ENCODE measurements around the gene SLC25A43.
"Not testable (repeated sequence)": the region's sequence is repeated elsewhere in the genome, so short reads cannot be mapped to it uniquely, and the experiment has no call there.

The SLC25A43 gene

GRCh38 chrX:119398974-119399771, at the start of gene SLC25A43:
Gene SLC25A43 (plus strand): TSS chrX:119399336. CDS start chrX:119399404, 68 bp downstream.
- H3K4me3 ChIP-seq (ENCODE audit: low read depth in 1 of 2, low read length in 2 of 2) = peak within 1 kb of the TSS; percentile 31 to 65
- peaks cover 3 to 4% of the 10 kb centered on the region in 2 donors for H3K27me3 ChIP-seq (ENCODE audit: control insufficient read depth in 1 of 2, insufficient read depth in 2 of 2, low read length in 2 of 2)
- H3K36me3 ChIP-seq (ENCODE audit: insufficient read depth, low read length) = no peaks in the 10 kb centered on the region
- H3K9me3 ChIP-seq (ENCODE audit: low read length) = no peaks in the 10 kb centered on the region
- no peaks in the 10 kb centered on the region for H3K4me1 ChIP-seq (ENCODE audit: insufficient read depth, low read length)
- H3K9ac ChIP-seq (ENCODE audit: low read length) = peak within 1 kb of the TSS; percentile 37
- H3K27ac ChIP-seq (ENCODE audit: low read depth, low read length) = peak within 1 kb of the TSS; percentile 80

- Histone ChIP-seq H3K36me3 (ENCODE audit: insufficient read depth, low read length) (no peaks in the 10 kb centered on the region), H3K9ac (ENCODE audit: low read length) (no peak overlapping the region), H3K27ac (ENCODE audit: low read depth, low read length) (no peak overlapping the region), H3K4me3 (ENCODE audit: low read depth in 1 of 2, low read length in 2 of 2) (no peak overlapping the region), H3K27me3 (ENCODE audit: control insufficient read depth in 1 of 2, insufficient read depth in 2 of 2, low read length in 2 of 2) (peaks cover 0 to 5% of the 10 kb centered on the region in 2 donors), H3K4me1 (ENCODE audit: insufficient read depth, low read length) (no peaks in the 10 kb centered on the region), H3K9me3 (ENCODE audit: low read length) (no peaks in the 10 kb centered on the region)
These were observed 39.3 kb upstream of the SLC25A43 start for GRCh38 chrX:119359618-119360382.

GRCh38 chrX:119361451-119361850, 37.7 kb upstream of the SLC25A43 start:
- H3K27me3 ChIP-seq (ENCODE audit: control insufficient read depth in 1 of 2, insufficient read depth in 2 of 2, low read length in 2 of 2); H3K9me3 ChIP-seq (ENCODE audit: low read length); H3K4me1 ChIP-seq (ENCODE audit: insufficient read depth, low read length); H3K9ac ChIP-seq (ENCODE audit: low read length); H3K27ac ChIP-seq (ENCODE audit: low read depth, low read length); H3K4me3 ChIP-seq (ENCODE audit: low read depth in 1 of 2, low read length in 2 of 2); H3K36me3 ChIP-seq (ENCODE audit: insufficient read depth, low read length): not testable (repeated sequence)

- H3K27me3 ChIP-seq (ENCODE audit: control insufficient read depth in 1 of 2, insufficient read depth in 2 of 2, low read length in 2 of 2); H3K27ac ChIP-seq (ENCODE audit: low read depth, low read length); H3K9me3 ChIP-seq (ENCODE audit: low read length); H3K9ac ChIP-seq (ENCODE audit: low read length); H3K4me1 ChIP-seq (ENCODE audit: insufficient read depth, low read length); H3K36me3 ChIP-seq (ENCODE audit: insufficient read depth, low read length); H3K4me3 ChIP-seq (ENCODE audit: low read depth in 1 of 2, low read length in 2 of 2): not testable (repeated sequence)
These were observed 37.1 kb upstream of the SLC25A43 start for GRCh38 chrX:119362074-119362473.

- H3K9me3 ChIP-seq (ENCODE audit: low read length) = no peaks in the 10 kb centered on the region
- H3K27ac ChIP-seq (ENCODE audit: low read depth, low read length) = no peak overlapping the region
- no peak overlapping the region for H3K9ac ChIP-seq (ENCODE audit: low read length)
- no peaks in the 10 kb centered on the region for H3K36me3 ChIP-seq (ENCODE audit: insufficient read depth, low read length)
- no peaks in the 10 kb centered on the region for H3K4me1 ChIP-seq (ENCODE audit: insufficient read depth, low read length)
- no peak overlapping the region for H3K4me3 ChIP-seq (ENCODE audit: low read depth in 1 of 2, low read length in 2 of 2)
- no peaks in the 10 kb centered on the region for H3K27me3 ChIP-seq (ENCODE audit: control insufficient read depth in 1 of 2, insufficient read depth in 2 of 2, low read length in 2 of 2)
These were observed 35.7 kb upstream of the SLC25A43 start for GRCh38 chrX:119363391-119363790.

GRCh38 chrX:119371861-119372260, 27.3 kb upstream of the SLC25A43 start:
- H3K27ac ChIP-seq (ENCODE audit: low read depth, low read length); H3K9ac ChIP-seq (ENCODE audit: low read length); H3K4me3 ChIP-seq (ENCODE audit: low read depth in 1 of 2, low read length in 2 of 2); H3K36me3 ChIP-seq (ENCODE audit: insufficient read depth, low read length); H3K27me3 ChIP-seq (ENCODE audit: control insufficient read depth in 1 of 2, insufficient read depth in 2 of 2, low read length in 2 of 2); H3K4me1 ChIP-seq (ENCODE audit: insufficient read depth, low read length); H3K9me3 ChIP-seq (ENCODE audit: low read length): not testable (repeated sequence)

GRCh38 chrX:119374736-119375135, 24.4 kb upstream of the SLC25A43 start:
- H3K27ac ChIP-seq (ENCODE audit: low read depth, low read length) = no peak overlapping the region
- H3K9me3 ChIP-seq (ENCODE audit: low read length) = no peaks in the 10 kb centered on the region
- H3K27me3 ChIP-seq (ENCODE audit: control insufficient read depth in 1 of 2, insufficient read depth in 2 of 2, low read length in 2 of 2) = no peaks in the 10 kb centered on the region
- no peaks in the 10 kb centered on the region for H3K36me3 ChIP-seq (ENCODE audit: insufficient read depth, low read length)
- no peak overlapping the region for H3K9ac ChIP-seq (ENCODE audit: low read length)
- no peak overlapping the region for H3K4me3 ChIP-seq (ENCODE audit: low read depth in 1 of 2, low read length in 2 of 2)
- no peaks in the 10 kb centered on the region for H3K4me1 ChIP-seq (ENCODE audit: insufficient read depth, low read length)

- Histone ChIP-seq H3K27ac (ENCODE audit: low read depth, low read length) (no peak overlapping the region), H3K36me3 (ENCODE audit: insufficient read depth, low read length) (no peaks in the 10 kb centered on the region)
These were observed 23.6 kb upstream of the SLC25A43 start for GRCh38 chrX:119375561-119375960.

GRCh38 chrX:119376312-119376711, 22.8 kb upstream of the SLC25A43 start:
- no peak overlapping the region for H3K27ac ChIP-seq (ENCODE audit: low read depth, low read length)
- no peak overlapping the region for H3K4me3 ChIP-seq (ENCODE audit: low read depth in 1 of 2, low read length in 2 of 2)
- H3K9ac ChIP-seq (ENCODE audit: low read length) = no peak overlapping the region
- no peaks in the 10 kb centered on the region for H3K27me3 ChIP-seq (ENCODE audit: control insufficient read depth in 1 of 2, insufficient read depth in 2 of 2, low read length in 2 of 2)
- H3K4me1 ChIP-seq (ENCODE audit: insufficient read depth, low read length) = no peaks in the 10 kb centered on the region
- no peaks in the 10 kb centered on the region for H3K9me3 ChIP-seq (ENCODE audit: low read length)
- H3K36me3 ChIP-seq (ENCODE audit: insufficient read depth, low read length) = no peaks in the 10 kb centered on the region

More at GRCh38 chrX:119375561-119375960, 23.6 kb upstream of the SLC25A43 start:
- no peaks in the 10 kb centered on the region for H3K27me3 ChIP-seq (ENCODE audit: control insufficient read depth in 1 of 2, insufficient read depth in 2 of 2, low read length in 2 of 2)
- no peaks in the 10 kb centered on the region for H3K4me1 ChIP-seq (ENCODE audit: insufficient read depth, low read length)
- H3K4me3 ChIP-seq (ENCODE audit: low read depth in 1 of 2, low read length in 2 of 2) = no peak overlapping the region
- H3K9me3 ChIP-seq (ENCODE audit: low read length) = no peaks in the 10 kb centered on the region
- H3K9ac ChIP-seq (ENCODE audit: low read length) = no peak overlapping the region

GRCh38 chrX:119381349-119381944, 17.7 kb upstream of the SLC25A43 start:
- no peaks in the 10 kb centered on the region for H3K4me1 ChIP-seq (ENCODE audit: insufficient read depth, low read length)
- no peaks in the 10 kb centered on the region for H3K9me3 ChIP-seq (ENCODE audit: low read length)
- H3K36me3 ChIP-seq (ENCODE audit: insufficient read depth, low read length) = no peaks in the 10 kb centered on the region
- no peak overlapping the region for H3K27ac ChIP-seq (ENCODE audit: low read depth, low read length)
- no peaks in the 10 kb centered on the region for H3K27me3 ChIP-seq (ENCODE audit: control insufficient read depth in 1 of 2, insufficient read depth in 2 of 2, low read length in 2 of 2)
- H3K4me3 ChIP-seq (ENCODE audit: low read depth in 1 of 2, low read length in 2 of 2) = no peak overlapping the region
- H3K9ac ChIP-seq (ENCODE audit: low read length) = no peak overlapping the region

GRCh38 chrX:119382606-119383005, 16.5 kb upstream of the SLC25A43 start:
- Histone ChIP-seq H3K4me3 (ENCODE audit: low read depth in 1 of 2, low read length in 2 of 2) (no peak overlapping the region), H3K27me3 (ENCODE audit: control insufficient read depth in 1 of 2, insufficient read depth in 2 of 2, low read length in 2 of 2) (no peaks in the 10 kb centered on the region), H3K36me3 (ENCODE audit: insufficient read depth, low read length) (no peaks in the 10 kb centered on the region), H3K27ac (ENCODE audit: low read depth, low read length) (no peak overlapping the region), H3K4me1 (ENCODE audit: insufficient read depth, low read length) (no peaks in the 10 kb centered on the region), H3K9ac (ENCODE audit: low read length) (no peak overlapping the region), H3K9me3 (ENCODE audit: low read length) (no peaks in the 10 kb centered on the region)
